T-helper 1 cell treated with Interleukin-12 subunit alpha and Interleukin-12 subunit beta and Interleukin-4 antibody, amounts not matched to agents 30 μg/mL and 1 μg/mL, for 36 hours (primary cell): ENCODE results near the gene TPSG1.

Experiments used
- H3K27ac Mint-ChIP-seq: one replicate; pipeline ENCODE4 v1.8.0; 2021; ENCODE audit warnings: mild to moderate bottlenecking, mixed read lengths
- H3K27me3 Mint-ChIP-seq: one replicate; pipeline ENCODE4 v1.8.0; 2021; ENCODE audit warnings: low read depth, mixed read lengths
- H3K36me3 Mint-ChIP-seq: one replicate; pipeline ENCODE4 v1.8.0; 2021; ENCODE audit warnings: low read depth, mixed read lengths
- H3K4me1 Mint-ChIP-seq: one replicate; pipeline ENCODE4 v1.8.0; 2021; ENCODE audit warnings: low read depth, mixed read lengths
- H3K4me3 Mint-ChIP-seq: one replicate; pipeline ENCODE4 v1.8.0; 2021; ENCODE audit warnings: mild to moderate bottlenecking, moderate library complexity, mixed read lengths
- H3K9me3 Mint-ChIP-seq: one replicate; pipeline ENCODE4 v1.8.0; 2021; ENCODE audit warnings: mixed read lengths

The TPSG1 gene

DNA sequence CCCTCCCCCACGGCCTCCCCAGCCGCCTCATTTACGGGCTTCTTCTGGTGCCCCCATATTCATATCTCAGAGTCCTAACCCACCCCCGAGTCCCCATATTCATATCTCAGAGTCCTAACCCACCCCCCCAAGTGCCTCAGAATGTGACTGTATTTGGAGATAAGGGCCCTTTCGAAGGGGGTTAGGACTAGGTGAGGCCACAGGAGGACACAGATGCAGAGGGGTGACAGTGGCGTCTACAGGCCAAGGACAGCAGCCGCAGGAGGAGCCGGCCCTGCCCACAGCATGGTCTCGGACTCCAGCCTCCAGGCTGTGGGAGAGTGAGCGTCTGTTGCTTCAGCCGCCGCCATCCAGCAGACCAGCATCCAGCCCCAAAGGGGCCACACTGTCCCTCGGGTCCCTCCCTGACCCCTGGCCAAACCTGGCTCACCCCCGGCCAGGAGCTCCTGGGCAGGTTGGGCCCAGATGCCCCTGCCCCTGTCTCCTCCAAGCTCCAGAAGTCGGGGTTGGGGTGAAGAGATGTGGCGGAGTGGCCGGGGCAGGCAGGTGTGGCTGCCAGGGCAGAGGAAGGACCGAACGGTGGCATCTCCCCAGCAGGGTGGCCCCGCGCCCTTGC is 46.7 kb downstream of the TPSG1 start:
- H3K27ac Mint-ChIP-seq = no peak overlapping the region

DNA sequence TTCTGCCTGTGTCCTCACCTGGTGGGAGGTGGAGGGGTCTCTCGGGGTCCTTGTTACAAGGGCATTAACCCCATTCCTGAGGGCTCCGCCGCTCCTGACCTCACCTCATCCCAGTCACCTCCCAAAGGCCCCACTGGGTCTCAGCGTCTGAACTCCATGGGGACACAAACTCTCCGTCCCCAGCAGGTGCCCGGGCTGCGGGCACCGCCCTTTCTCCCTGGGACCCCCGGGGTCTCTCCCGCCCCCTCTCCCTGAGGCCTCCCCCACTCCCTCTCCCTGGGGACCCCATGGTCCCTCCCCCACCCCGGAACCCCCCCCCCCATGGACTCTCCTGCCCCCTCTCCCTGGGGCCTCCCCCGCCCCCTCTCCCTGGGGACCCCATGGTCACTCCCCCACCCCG is 47.3 kb downstream of the TPSG1 start:
- no peaks in the 10 kb centered on the region for H3K27me3 Mint-ChIP-seq
- H3K36me3 Mint-ChIP-seq = no peaks in the 10 kb centered on the region
- H3K4me1 Mint-ChIP-seq = no peaks in the 10 kb centered on the region
- no peak overlapping the region for H3K27ac Mint-ChIP-seq
- no peaks in the 10 kb centered on the region for H3K9me3 Mint-ChIP-seq
- no peak overlapping the region for H3K4me3 Mint-ChIP-seq

More for the DNA sequence above, 46.7 kb downstream of the TPSG1 start:
- Mint-ChIP-seq H3K36me3 (no peaks in the 10 kb centered on the region), H3K9me3 (no peaks in the 10 kb centered on the region), H3K4me3 (no peak overlapping the region), H3K4me1 (no peaks in the 10 kb centered on the region), H3K27me3 (no peaks in the 10 kb centered on the region)

DNA sequence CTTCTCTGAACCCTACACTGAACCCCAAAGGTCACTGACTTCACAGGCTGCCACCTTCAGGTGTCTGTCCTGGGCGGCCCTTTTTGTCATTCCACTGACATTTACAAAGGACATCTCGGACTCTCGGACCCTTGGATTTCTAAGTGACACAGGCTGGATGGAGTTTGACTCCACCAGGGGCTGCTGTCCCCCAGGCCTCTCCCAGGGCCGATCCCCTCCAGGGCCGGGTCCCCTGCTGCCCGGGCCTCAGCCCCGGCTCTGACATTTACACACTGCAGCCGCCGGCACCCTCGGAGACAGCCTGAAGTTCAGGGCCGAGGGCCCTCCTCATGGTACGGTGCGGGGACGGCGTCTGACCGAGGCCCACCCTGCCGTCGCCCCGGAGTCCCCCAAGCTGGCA is 48.0 kb downstream of the TPSG1 start:
- Mint-ChIP-seq H3K27ac (no peak overlapping the region), H3K27me3 (no peaks in the 10 kb centered on the region), H3K4me3 (no peak overlapping the region), H3K36me3 (no peaks in the 10 kb centered on the region), H3K4me1 (no peaks in the 10 kb centered on the region), H3K9me3 (no peaks in the 10 kb centered on the region)

DNA sequence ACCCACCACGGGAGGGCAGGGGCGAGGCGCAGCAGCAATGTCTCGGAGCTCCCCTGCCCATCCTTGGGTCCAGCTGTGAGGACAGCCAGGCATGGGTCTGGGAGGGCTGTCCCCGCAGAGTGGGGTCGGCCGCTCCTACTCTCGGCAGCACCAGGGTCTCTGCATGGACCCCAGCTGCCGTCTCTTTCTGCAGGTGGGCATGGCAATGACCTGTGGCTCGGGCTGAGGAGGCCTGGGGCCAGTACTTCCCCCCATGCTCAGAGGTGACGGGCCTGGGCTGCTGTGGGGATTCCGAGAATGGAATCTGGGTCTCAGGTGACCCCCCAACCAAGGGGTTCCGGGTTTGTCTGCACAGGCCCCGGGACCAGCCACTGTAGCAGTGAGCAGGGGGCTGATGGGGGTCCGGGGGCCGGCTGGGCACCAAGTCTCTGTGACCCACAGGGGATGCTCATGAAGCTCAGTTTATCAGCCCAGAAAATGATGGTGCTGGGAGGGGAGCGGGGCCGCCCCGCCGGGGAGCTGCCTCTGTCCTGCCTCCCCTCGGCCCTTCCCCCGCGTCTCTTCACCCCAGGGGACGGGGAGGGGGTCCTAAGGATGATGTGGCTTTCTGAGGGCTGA is 48.7 kb downstream of the TPSG1 start:
- Mint-ChIP-seq H3K27ac (no peak overlapping the region), H3K9me3 (no peaks in the 10 kb centered on the region), H3K4me3 (no peak overlapping the region), H3K4me1 (no peaks in the 10 kb centered on the region), H3K36me3 (no peaks in the 10 kb centered on the region), H3K27me3 (no peaks in the 10 kb centered on the region)

DNA sequence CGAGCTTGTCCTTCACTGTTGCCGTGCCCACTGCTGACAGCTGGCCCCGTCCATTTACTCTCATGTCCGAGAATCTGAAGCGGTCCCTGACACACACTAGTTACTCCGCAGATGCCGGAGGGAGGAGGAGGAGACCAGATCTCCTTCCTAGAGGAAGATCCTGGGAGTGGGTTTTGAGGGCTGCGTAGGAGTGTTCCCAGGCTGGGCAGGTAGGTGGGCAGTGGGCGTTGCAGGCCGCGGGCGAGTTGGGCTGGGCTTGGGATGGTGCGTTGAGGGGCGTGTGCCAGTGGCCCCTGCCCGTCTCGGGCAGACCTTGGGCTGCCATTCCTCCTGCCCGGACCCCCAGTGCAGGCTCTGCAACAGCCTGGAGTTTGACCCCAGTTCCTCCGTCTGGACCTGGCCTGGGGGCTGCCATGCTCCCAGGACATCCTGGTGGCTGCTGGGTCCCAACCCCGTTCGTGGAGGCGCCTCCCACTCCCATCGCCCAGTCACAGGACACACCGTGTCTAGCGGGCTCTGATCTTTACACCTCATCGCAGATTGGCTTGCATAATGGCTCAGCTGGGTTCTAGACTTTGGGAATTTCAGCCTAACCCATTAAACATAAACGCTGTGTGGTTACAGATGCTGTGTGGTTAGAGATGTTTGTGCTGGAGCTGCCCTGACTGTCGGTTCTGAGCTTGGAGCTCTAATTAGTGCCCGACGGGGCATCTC is 49.3 kb downstream of the TPSG1 start:
- Mint-ChIP-seq H3K27ac (no peak overlapping the region), H3K4me3 (no peak overlapping the region), H3K4me1 (no peaks in the 10 kb centered on the region), H3K9me3 (no peaks in the 10 kb centered on the region), H3K27me3 (no peaks in the 10 kb centered on the region), H3K36me3 (no peaks in the 10 kb centered on the region)

DNA sequence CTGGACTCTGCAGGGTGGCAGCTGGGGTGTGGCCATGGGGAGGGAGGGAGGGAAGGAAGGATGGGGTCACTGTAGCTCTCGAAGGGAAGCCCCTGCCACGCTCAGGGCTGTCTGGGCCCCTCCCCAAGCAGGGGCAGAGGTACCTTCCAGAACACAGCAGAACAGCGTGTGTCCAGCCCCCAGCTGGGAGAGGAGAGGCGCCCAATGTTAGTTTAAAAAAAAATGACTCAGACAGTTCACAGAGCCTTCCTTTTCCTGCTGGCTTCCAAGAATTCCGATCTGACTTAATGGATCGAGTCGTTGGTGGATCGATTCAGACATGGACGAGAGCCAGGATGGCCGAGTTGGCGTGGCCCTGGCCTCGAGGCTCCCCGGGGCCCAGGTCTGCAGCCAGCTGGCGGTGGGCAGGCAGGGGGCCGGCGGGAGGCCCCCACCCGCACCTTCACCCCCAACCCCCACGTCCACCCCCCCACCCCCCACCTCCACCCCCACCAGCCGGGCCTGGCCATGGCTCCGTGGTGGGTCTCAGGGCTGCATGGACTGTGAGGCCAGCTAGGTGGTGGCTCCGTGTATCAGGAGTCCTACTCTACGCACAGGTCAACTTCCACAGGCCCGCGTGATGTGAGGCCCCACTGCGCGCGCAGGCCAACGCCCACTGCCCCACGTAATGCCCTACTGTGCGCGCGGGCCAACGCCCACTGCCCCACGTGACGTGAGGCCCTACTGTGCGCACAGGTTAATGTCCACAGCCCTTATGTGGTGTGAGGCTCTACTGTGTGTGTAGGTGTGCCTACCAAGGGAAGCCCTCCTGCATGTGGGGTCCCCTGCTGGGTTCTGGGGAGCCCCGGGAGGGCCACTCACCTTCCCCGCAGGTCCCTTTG is 50.4 kb downstream of the TPSG1 start:
- no peaks in the 10 kb centered on the region for H3K9me3 Mint-ChIP-seq
- H3K27me3 Mint-ChIP-seq = no peaks in the 10 kb centered on the region
- H3K4me1 Mint-ChIP-seq = no peaks in the 10 kb centered on the region
- H3K27ac Mint-ChIP-seq = no peak overlapping the region
- H3K36me3 Mint-ChIP-seq = no peaks in the 10 kb centered on the region
- H3K4me3 Mint-ChIP-seq = no peak overlapping the region

- Mint-ChIP-seq H3K27ac (no peak overlapping the region), H3K9me3 (no peaks in the 10 kb centered on the region), H3K27me3 (no peaks in the 10 kb centered on the region), H3K4me1 (no peaks in the 10 kb centered on the region), H3K4me3 (no peak overlapping the region), H3K36me3 (no peaks in the 10 kb centered on the region)
Measured at GRCh38 chr16:1173788-1174451, 51.1 kb downstream of the TPSG1 start.

- Mint-ChIP-seq H3K4me1 (no peaks in the 10 kb centered on the region), H3K27me3 (no peaks in the 10 kb centered on the region), H3K9me3 (no peaks in the 10 kb centered on the region), H3K27ac (peak overlapping the region; percentile 41), H3K4me3 (no peak overlapping the region), H3K36me3 (no peaks in the 10 kb centered on the region)
Measured at GRCh38 chr16:1172651-1173050, 52.4 kb downstream of the TPSG1 start.

- Mint-ChIP-seq H3K4me3 (no peak overlapping the region), H3K36me3 (no peaks in the 10 kb centered on the region), H3K27ac (no peak overlapping the region), H3K4me1 (no peaks in the 10 kb centered on the region), H3K9me3 (no peaks in the 10 kb centered on the region), H3K27me3 (no peaks in the 10 kb centered on the region)
Measured at GRCh38 chr16:1171854-1172428, 53.1 kb downstream of the TPSG1 start.
